ENCODE measurements around the gene SMG6.

- TF ChIP-seq CTCF (IDR thresholded peaks at IDR 0.05) (no peak), ZFX (IDR thresholded peaks at IDR 0.05; ENCODE audit: borderline replicate concordance) (no peak)
These were observed 122.2 kb downstream of the SMG6 start for GRCh38 chr17:2181206-2181896.

Data from 22Rv1 (cell line).